Neural cell (in vitro differentiated cells): ENCODE data around the gene FLOT2.

ENCODE experiments used
- EZH2 ChIP-seq: fragments of 200-600, 300-800 bp; shearing (Covaris generic), sonication (generic); IDR thresholded peaks from 2 replicates; pipeline ENCODE4 v1.6.1; 2014; ENCODE audit warnings: antibody characterized with exemption, low read length, borderline replicate concordance, mild to moderate bottlenecking; ENCODE audit not compliant: insufficient read depth, poor library complexity, severe bottlenecking
- TF ChIP-seq, protein P1 (sequence below): fragments of 450-650 bp; IDR thresholded peaks from 2 replicates; pipeline ENCODE4 v1.5.1; 2014; ENCODE audit warnings: antibody characterized with exemption, mild to moderate bottlenecking, moderate library complexity; ENCODE audit not compliant: poor library complexity, severe bottlenecking

DNA sequence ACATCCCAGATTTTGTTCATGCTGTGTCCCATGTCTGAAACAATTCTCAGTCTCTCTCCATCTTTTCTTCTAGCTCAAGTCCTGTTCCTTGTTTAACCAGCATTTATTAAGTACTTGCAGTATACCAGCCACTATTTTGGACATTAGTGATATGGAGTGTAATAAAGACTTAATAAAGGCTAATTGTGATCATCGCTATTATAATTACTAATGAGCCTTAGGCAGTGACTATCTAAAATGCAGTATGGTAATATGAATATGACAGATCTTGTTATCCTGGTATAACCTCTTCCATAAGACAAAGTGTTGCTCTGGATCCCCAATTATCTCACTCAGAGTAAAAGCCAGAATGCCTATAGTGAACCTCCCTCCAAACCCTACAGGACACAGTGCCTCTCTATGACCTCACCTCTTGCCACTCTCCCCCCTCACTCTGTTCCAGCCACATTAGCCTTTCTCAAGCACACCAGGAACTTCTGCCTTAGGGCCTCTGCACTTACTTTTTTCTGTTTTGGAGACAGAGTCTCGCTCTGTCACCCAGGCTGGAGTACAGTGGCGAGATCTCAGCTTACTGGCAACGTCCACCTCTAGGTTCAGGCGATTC is 1.8 kb upstream of the FLOT2 start:
- TF ChIP-seq, protein P1, sequence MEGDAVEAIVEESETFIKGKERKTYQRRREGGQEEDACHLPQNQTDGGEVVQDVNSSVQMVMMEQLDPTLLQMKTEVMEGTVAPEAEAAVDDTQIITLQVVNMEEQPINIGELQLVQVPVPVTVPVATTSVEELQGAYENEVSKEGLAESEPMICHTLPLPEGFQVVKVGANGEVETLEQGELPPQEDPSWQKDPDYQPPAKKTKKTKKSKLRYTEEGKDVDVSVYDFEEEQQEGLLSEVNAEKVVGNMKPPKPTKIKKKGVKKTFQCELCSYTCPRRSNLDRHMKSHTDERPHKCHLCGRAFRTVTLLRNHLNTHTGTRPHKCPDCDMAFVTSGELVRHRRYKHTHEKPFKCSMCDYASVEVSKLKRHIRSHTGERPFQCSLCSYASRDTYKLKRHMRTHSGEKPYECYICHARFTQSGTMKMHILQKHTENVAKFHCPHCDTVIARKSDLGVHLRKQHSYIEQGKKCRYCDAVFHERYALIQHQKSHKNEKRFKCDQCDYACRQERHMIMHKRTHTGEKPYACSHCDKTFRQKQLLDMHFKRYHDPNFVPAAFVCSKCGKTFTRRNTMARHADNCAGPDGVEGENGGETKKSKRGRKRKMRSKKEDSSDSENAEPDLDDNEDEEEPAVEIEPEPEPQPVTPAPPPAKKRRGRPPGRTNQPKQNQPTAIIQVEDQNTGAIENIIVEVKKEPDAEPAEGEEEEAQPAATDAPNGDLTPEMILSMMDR: no peak
- no peak for TF ChIP-seq EZH2
